Head of caudate nucleus (tissue), 42 donors: ENCODE measurements around the gene SCCPDH.
"Not testable (repeated sequence)": the region's sequence is repeated elsewhere in the genome, so short reads cannot be mapped to it uniquely, and the experiment has no call there.

ENCODE experiments used
- DNase-seq, 42 donors: peaks; one replicate each; pipeline versions ENCODE4 v3.0.0 to v3.0.0-alpha.2; 2020 to 2021; ENCODE audit warnings: mixed read lengths in 7 of 42
- intact Hi-C: fragments of 100-400 bp; cut with DNase I; formaldehyde crosslinking; loops from one replicate; pipeline ENCODE4 v1.15.0; 2022

Gene SCCPDH

GRCh38 chr1:246793356-246793896 is 69.2 kb downstream of the SCCPDH start:
- DNase-seq: no peak
- intact Hi-C loops: no loop called here

- no peak for DNase-seq
- intact Hi-C loops: no loop called here
Measured at GRCh38 chr1:246794048-246794827, 70.0 kb downstream of the SCCPDH start.

- intact Hi-C loops: no loop called here
- no peak for DNase-seq
Measured at GRCh38 chr1:246794828-246795671, 70.8 kb downstream of the SCCPDH start.

GRCh38 chr1:246795906-246796694 is 71.9 kb downstream of the SCCPDH start:
- intact Hi-C loops: no loop called here
- DNase-seq: no peak

- intact Hi-C loops: no loop called here
- DNase-seq: no peak
Measured at GRCh38 chr1:246797157-246797556, 72.9 kb downstream of the SCCPDH start.

GRCh38 chr1:246797597-246797996 is 73.4 kb downstream of the SCCPDH start:
- DNase-seq: no peak
- intact Hi-C loops: no loop called here

DNA sequence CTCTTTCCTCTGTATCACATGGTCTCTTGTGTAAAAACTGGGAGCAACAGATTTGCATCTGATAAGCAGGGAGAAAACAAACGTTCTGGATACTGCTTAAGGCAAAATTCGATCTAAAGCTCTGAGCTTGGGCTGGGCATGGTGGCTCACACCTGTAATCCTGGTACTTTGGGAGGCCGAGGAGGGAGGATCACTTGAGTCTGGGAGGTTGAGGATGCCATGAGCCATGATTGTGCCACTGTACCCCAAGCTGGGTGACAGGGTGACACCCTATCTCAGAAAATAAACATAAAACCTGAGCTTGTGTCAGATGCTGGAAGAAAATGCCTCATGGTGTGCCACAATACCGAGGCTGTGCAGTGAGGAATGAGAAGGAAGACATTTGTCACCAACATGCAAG is 73.9 kb downstream of the SCCPDH start:
- intact Hi-C loops: no loop called here
- no peak for DNase-seq

DNA sequence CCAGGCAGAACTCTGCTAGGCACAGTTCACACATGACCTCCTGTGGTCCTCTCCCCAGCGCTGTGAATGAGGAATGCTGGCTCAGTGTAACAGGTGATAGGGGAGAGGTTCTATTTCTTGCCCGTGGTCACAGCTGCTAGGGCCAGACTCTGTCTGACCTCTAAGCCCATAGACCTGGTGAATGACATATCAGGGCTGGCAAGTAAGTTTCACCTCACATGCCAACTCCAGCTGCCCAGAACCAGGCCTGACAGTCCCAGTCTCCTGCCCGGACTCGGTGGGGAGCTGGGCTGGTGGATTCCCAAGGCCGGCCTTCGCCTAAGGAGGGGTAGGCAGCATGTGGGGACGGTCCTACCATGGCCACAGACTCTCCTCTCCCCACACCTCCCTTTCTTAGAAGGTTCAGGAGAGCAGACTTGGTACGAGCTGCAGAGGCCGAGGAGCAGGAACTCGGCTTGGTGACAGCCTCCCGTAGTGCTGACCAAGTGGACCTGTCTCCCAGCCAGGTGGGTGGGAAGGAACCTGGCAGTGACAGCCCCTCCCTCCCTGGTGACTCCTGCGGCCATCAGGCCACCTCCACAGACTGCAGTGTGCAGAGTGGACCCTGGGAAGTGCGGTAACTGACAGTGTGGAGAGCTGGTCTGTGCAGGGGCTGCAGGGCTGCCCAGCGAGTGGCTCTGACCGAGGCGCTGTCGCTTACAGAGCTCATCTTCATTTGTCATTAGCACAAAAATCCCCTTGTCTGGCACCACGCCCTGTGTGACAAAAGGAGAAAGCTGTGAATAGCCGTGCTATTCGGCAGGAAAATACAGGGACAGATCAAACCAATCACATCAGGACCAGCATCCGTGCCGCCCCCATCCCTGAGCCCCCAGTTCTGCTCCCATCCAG is 74.6 kb downstream of the SCCPDH start:
- DNase-seq: no peak
- intact Hi-C loops: no loop called here

GRCh38 chr1:246800356-246800755 is 76.1 kb downstream of the SCCPDH start:
- intact Hi-C loops: no loop called here
- DNase-seq: peak in 1 of 42 donors; percentile 7

- DNase-seq: peak in 1 of 42 donors; percentile 27
- intact Hi-C loops: no loop called here
Measured at GRCh38 chr1:246800756-246801155, 76.5 kb downstream of the SCCPDH start.

- peak in 2 of 42 donors; percentile 0 to 19 for DNase-seq
- intact Hi-C loops: no loop called here
Measured at GRCh38 chr1:246801241-246802020, 77.2 kb downstream of the SCCPDH start.

DNA sequence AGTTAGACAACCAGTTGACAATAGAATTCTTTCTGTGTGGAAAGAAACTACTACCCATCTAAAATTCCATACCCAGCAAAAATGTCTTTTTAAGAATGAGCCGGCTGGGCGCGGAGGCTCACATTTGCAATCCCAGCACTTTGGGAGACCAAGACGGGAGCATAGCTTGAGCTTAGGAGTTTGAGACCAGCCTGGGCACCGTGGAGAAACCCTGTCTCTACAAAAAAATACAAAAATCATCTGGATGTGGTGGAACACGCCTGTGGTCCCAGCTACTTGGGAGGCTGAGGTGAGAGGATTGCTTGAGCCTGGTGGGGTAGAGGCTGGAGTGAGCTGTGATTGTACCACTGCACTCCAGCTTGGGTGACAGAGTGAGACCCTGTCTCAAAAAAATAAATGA is 79.2 kb downstream of the SCCPDH start:
- intact Hi-C loops: no loop called here
- DNase-seq: no peak

GRCh38 chr1:246803883-246804282 is 79.7 kb downstream of the SCCPDH start:
- intact Hi-C loops: no loop called here
- no peak for DNase-seq

DNA sequence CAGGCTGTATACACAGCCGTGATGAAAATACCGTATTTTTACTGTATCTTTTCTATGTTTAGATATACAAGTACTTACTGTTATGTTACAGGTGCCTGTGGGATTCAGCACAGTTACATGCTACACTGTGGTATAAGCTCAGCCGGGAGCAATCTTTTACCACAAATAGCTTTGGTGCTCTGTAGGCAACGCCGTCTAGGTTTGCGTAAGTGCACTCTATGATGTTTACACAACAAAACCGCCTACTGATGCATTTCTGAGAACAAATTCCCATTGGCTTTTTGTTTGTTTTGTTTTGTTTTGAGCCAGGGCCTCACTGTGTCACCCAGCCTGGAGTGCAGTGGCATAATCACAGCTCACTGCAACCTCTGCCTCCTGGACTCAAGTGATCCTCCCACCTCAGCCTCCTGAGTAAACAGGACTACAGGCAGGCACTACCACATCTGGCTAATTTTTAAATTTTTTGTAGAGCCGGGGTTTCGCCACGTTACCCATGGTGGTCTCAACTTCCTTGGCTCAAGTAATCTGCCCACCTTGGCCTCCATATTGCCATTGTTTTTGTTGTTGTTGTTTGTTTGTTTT is 81.0 kb downstream of the SCCPDH start:
- DNase-seq: no peak
- intact Hi-C loops: no loop called here

- peak in 1 of 42 donors; percentile 18 for DNase-seq
- intact Hi-C loops: no loop called here
Measured at GRCh38 chr1:246809473-246809872, 85.3 kb downstream of the SCCPDH start.

DNA sequence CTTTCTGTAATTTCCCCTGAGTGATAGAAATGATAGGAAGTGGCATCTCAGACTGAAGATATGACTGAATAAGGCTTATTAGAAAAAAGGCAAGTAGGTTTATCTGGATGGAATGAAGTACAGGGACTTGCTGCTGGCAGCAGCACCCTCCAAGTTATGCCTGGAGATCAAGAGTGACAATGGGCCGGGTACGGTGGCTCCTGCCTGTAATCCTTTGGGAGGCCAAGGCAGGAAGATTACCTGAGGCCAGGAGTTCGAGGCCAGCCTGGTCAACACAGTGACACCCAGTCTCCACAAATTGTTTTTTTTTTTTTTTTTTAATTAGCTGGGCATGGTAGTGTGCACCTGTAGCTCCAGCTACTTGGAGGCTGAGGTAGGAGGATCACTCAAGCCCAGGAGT is 87.8 kb downstream of the SCCPDH start:
- no peak for DNase-seq
- intact Hi-C loops: no loop called here

DNA sequence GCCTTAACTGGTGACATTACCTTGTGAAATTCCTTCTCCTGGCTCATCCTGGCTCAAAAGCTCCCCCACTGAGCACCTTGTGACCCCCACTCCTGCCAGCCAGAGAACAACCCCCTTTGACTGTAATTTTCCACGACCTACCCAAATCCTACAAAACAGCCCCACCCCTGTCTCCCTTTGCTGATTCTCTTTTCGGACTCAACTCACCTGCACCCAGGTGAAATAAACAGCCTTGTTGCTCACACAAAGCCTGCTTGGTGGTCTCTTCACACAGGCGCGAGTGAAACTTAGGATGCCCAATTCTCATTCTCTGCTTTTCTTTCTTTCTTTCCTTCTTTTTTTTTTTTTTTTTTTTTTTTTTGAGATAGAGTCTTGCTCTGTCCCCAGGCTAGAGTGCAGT is 89.1 kb downstream of the SCCPDH start:
- intact Hi-C loops, DNase-seq: not testable (repeated sequence)
